Kidney epithelial cell (primary cell): ENCODE data around the gene CFAP100. TPM values are rescaled to one million over a fixed set of nuclear protein-coding genes. Genes with fewer than 3 reads are reported as not detected.

Experiments used
- DNase-seq: peaks from one replicate; pipeline ENCODE4 v3.0.0-alpha.2; 2010; ENCODE audit warnings: low read depth
- H3K27me3 ChIP-seq: 2 replicates; pipeline ENCODE4 v1.6.0; 2011; ENCODE audit warnings: low read length; ENCODE audit not compliant: control insufficient read depth, insufficient read depth
- H3K36me3 ChIP-seq: 2 replicates; pipeline ENCODE4 v1.5.1; 2011; ENCODE audit warnings: low read length; ENCODE audit not compliant: control insufficient read depth, insufficient read depth
- H3K4me3 ChIP-seq: 2 replicates; pipeline ENCODE4 v1.5.1; 2011; ENCODE audit warnings: low read depth, mild to moderate bottlenecking, control low read depth, low read length
- CTCF ChIP-seq: IDR thresholded peaks from 2 replicates; pipeline ENCODE4 v1.5.1; 2011; ENCODE audit warnings: mild to moderate bottlenecking, moderate library complexity, low read length, control low read depth, inconsistent platforms; ENCODE audit not compliant: insufficient read depth, poor library complexity, severe bottlenecking
- total RNA-seq: library from RNA; depleted of rRNA; stranded (reverse); fragments of >200 nt; gene quantifications from 2 replicates; pipeline ENCODE4 v1.2.3, GENCODE V29; 2015

CFAP100 gene
- total RNA-seq, 1 donor from 2014 or later, result not detected

GRCh38 chr3:126414406-126414805 lies 19.7 kb downstream of the CFAP100 start:
- Histone ChIP-seq H3K36me3 (no peaks in the 10 kb centered on the region), H3K27me3 (peaks cover 12% of the 10 kb centered on the region), H3K4me3 (no peak overlapping the region)
- no peak for DNase-seq
- no peak for TF ChIP-seq CTCF

- no peak for DNase-seq
- H3K36me3 ChIP-seq, result no peaks in the 10 kb centered on the region
- peaks cover 12% of the 10 kb centered on the region for H3K27me3 ChIP-seq
- TF ChIP-seq CTCF, result no peak
- H3K4me3 ChIP-seq, result no peak overlapping the region
These were observed 20.4 kb downstream of the CFAP100 start for GRCh38 chr3:126414961-126415660.

GRCh38 chr3:126415661-126416591 lies 21.2 kb downstream of the CFAP100 start:
- Histone ChIP-seq H3K4me3 (no peak overlapping the region), H3K36me3 (no peaks in the 10 kb centered on the region), H3K27me3 (peaks cover 12% of the 10 kb centered on the region)
- DNase-seq, result no peak
- TF ChIP-seq CTCF, result no peak

- no peak for DNase-seq
- no peaks in the 10 kb centered on the region for H3K36me3 ChIP-seq
- H3K4me3 ChIP-seq, result no peak overlapping the region
- no peak for TF ChIP-seq CTCF
- peaks cover 12% of the 10 kb centered on the region for H3K27me3 ChIP-seq
These were observed 22.2 kb downstream of the CFAP100 start for GRCh38 chr3:126416943-126417342.

- TF ChIP-seq CTCF, result no peak
- H3K36me3 ChIP-seq, result no peaks in the 10 kb centered on the region
These were observed 22.8 kb downstream of the CFAP100 start for GRCh38 chr3:126417515-126417914.

More at GRCh38 chr3:126417515-126417914, 22.8 kb downstream of the CFAP100 start:
- no peak overlapping the region for H3K4me3 ChIP-seq
- DNase-seq, result no peak
- peaks cover 12% of the 10 kb centered on the region for H3K27me3 ChIP-seq
